HepG2 (cell line): Measurements from ENCODE around the gene DNAJC4. TPM values are rescaled to one million over a fixed set of nuclear protein-coding genes. Genes with fewer than 3 reads are reported as not detected.

Experiments used
- ATAC-seq: fragments of 200-7000 bp; cut with Tn5 transposase; 3 replicates; pipeline ENCODE4 v1.9.1; 2020; ENCODE audit warnings: mild to moderate bottlenecking, moderate library complexity
- BruUV-seq: library from RNA; stranded (reverse); fragments of 400-500 nt; replicated peaks from 2 replicates; lab custom pipeline; 2021; lab: Mats Ljungman, UMichigan
- CTCF ChIA-PET: fragments of 300-600 bp; formaldehyde crosslinking; extraction: SDS; loops from one replicate; lab custom pipeline; 2021; ENCODE audit warnings: low total read pairs, inconsistent platforms, low intra/inter-chr PET ratio; lab: Yijun Ruan, JAX
- POLR2A ChIA-PET: fragments of 350-600 bp; sonication (Branson Sonifier 250); formaldehyde crosslinking; loops from one replicate; lab custom pipeline; 2020; ENCODE audit warnings: antibody characterized with exemption, inconsistent platforms; lab: Yijun Ruan, JAX
- DNase-seq: peaks from one replicate; pipeline ENCODE4 v3.0.0-alpha.2; 2015; ENCODE audit warnings: low spot score
- FAIRE-seq: peaks from 3 replicates; lab custom pipeline; 2011; peaks lifted over from hg19 to GRCh38; lab: Jason Lieb, UNC
- H2AFZ ChIP-seq: one replicate; pipeline ENCODE4 v1.6.1; 2011; ENCODE audit warnings: low read length, inconsistent platforms
- H3K27ac ChIP-seq: fragments of 300-600 bp; 3 replicates; pipeline ENCODE4 v1.8.0; 2011; ENCODE audit warnings: mixed run types, mild to moderate bottlenecking, mixed read lengths, low read length, inconsistent platforms; ENCODE audit not compliant: insufficient read depth; ENCODE audit errors: extremely low read length
- H3K27me3 ChIP-seq, 2 experiments: fragments of 200-600 bp in 1 of 2; 2 replicates in 1 of 2; 3 replicates in 1 of 2; pipeline versions ENCODE4 v1.6.0 to v1.8.0; 2011; ENCODE audit warnings: low read length in 2 of 2, mild to moderate bottlenecking in 2 of 2, moderate library complexity in 2 of 2, inconsistent platforms in 1 of 2; ENCODE audit not compliant: insufficient read depth in 2 of 2, control insufficient read depth in 1 of 2
- H3K36me3 ChIP-seq, 2 experiments: fragments of 200-600 bp in 1 of 2; replicated peaks in 1 of 2; 2 replicates in 1 of 2; 3 replicates in 1 of 2; pipeline versions ENCODE4 v1.5.1 to v1.8.0; 2011; ENCODE audit warnings: low read length in 2 of 2, inconsistent platforms in 1 of 2; ENCODE audit not compliant: insufficient read depth in 2 of 2, control insufficient read depth in 1 of 2
- H3K4me1 ChIP-seq: 2 replicates; pipeline ENCODE4 v1.5.1; 2012; ENCODE audit warnings: low read length, inconsistent platforms; ENCODE audit not compliant: insufficient read depth
- H3K4me2 ChIP-seq: 2 replicates; pipeline ENCODE4 v1.6.0; 2011; ENCODE audit warnings: low read depth, low read length, inconsistent platforms
- H3K4me3 ChIP-seq, 3 experiments: fragments of 200-600 bp in 1 of 3; sonication (generic), shearing (Covaris generic) in 1 of 3; replicated peaks in 1 of 3; 2 replicates each; pipeline ENCODE4 v1.5.1; 2011 to 2016; ENCODE audit warnings: low read length in 3 of 3, inconsistent platforms in 2 of 3, low read depth in 2 of 3, mild to moderate bottlenecking in 2 of 3, control low read depth in 1 of 3, mixed read lengths in 1 of 3; ENCODE audit not compliant: insufficient read depth in 1 of 3
- H3K79me2 ChIP-seq: one replicate; pipeline ENCODE4 v1.6.1; 2011; ENCODE audit warnings: low read length, inconsistent platforms; ENCODE audit not compliant: insufficient read depth
- H3K9ac ChIP-seq: 2 replicates; pipeline ENCODE4 v1.6.0; 2011; ENCODE audit warnings: mild to moderate bottlenecking, low read depth, low read length, inconsistent platforms; ENCODE audit not compliant: insufficient read depth
- H3K9me3 ChIP-seq: 2 replicates; pipeline ENCODE4 v1.5.1; 2012; ENCODE audit warnings: mild to moderate bottlenecking, low read length
- H4K20me1 ChIP-seq: 2 replicates; pipeline ENCODE4 v1.6.0; 2011; ENCODE audit warnings: inconsistent platforms, mild to moderate bottlenecking, low read length, moderate library complexity; ENCODE audit not compliant: insufficient read depth
- DR1 ChIP-seq: sonication (generic); formaldehyde crosslinking; IDR thresholded peaks from 2 replicates; pipeline ENCODE4 v1.8.0; 2021; ENCODE audit warnings: mild to moderate bottlenecking, missing genetic modification reagents, inconsistent platforms
- ETV6 ChIP-seq: sonication (generic); formaldehyde crosslinking; conservative IDR thresholded peaks from 2 replicates; pipeline ENCODE4 v1.4.0; 2020; ENCODE audit warnings: missing genetic modification reagents
- PAWR ChIP-seq: sonication (generic); formaldehyde crosslinking; IDR thresholded peaks from 2 replicates; pipeline ENCODE4 v1.4.0; 2020; ENCODE audit warnings: missing genetic modification reagents, mild to moderate bottlenecking, borderline replicate concordance
- POLR2A ChIP-seq, 2 experiments: IDR thresholded peaks; 2 replicates each; pipeline ENCODE4 v1.6.1; 2011; ENCODE audit warnings: low read depth in 2 of 2, low read length in 2 of 2, mild to moderate bottlenecking in 1 of 2, moderate library complexity in 1 of 2; ENCODE audit not compliant: insufficient read depth in 1 of 2
- ZBTB21 ChIP-seq: sonication (generic); formaldehyde crosslinking; IDR thresholded peaks from 2 replicates; pipeline ENCODE4 v1.4.0; 2020; ENCODE audit warnings: missing genetic modification reagents
- ZNF207 ChIP-seq: fragments of 450-650 bp; IDR thresholded peaks from 2 replicates; pipeline ENCODE4 v1.6.1; 2016; ENCODE audit warnings: antibody characterized with exemption, borderline replicate concordance
- ZNF749 ChIP-seq: sonication (generic); formaldehyde crosslinking; IDR thresholded peaks from 2 replicates; pipeline ENCODE4 v1.8.0; 2022; ENCODE audit warnings: mild to moderate bottlenecking, missing genetic modification reagents, moderate library complexity, borderline replicate concordance
- ZNF780A ChIP-seq: sonication (generic); formaldehyde crosslinking; IDR thresholded peaks from 2 replicates; pipeline ENCODE4 v1.8.0; 2022; ENCODE audit warnings: mild to moderate bottlenecking, missing genetic modification reagents, moderate library complexity
- WGBS: methylation state at CpG from one replicate; pipeline ENCODE4 v1.1.6; 2017; ENCODE audit warnings: low lambda C conversion rate; 5-methylcytosine and 5-hydroxymethylcytosine counted together
- in situ Hi-C: cut with HindIII; loops from 2 replicates; pipeline ENCODE4 v1.10.0; 2017; ENCODE audit warnings: low pct_unique_long_range_greater_than_20kb; ENCODE audit not compliant: extremely low pct_ligation_motif_present
- intact Hi-C: fragments of 100-400 bp; cut with micrococcal nuclease; formaldehyde crosslinking; loops from one replicate; pipeline ENCODE4 v1.10.0; 2022; ENCODE audit not compliant: unreplicated experiment
- polyA plus RNA-seq, 8 experiments: library from polyadenylated mRNA; depleted of rRNA in 3 of 8; stranded (reverse) in 7 of 8; unstranded in 1 of 8; fragments of >200 nt; fragmentation: Illumina TruSeq in 4 of 8; extraction: Trizol in 4 of 8; gene quantifications; 2 replicates each; pipeline versions ENCODE4 v1.2.1 to v1.2.3, GENCODE V29; 2011 to 2016; ENCODE audit warnings: low read depth in 4 of 8, missing spikeins in 1 of 8, mixed read lengths in 1 of 8; ENCODE audit not compliant: insufficient read depth in 1 of 8
- total RNA-seq, 5 experiments: library from RNA; depleted of rRNA; stranded (reverse); fragments of >200 nt; fragmentation: Illumina TruSeq; extraction: Trizol; gene quantifications; 2 replicates each; pipeline ENCODE4 v1.2.3, GENCODE V29; 2016; ENCODE audit warnings: low read depth in 1 of 5
- TF ChIP-seq, protein P1 (sequence below): sonication (generic); formaldehyde crosslinking; IDR thresholded peaks from 2 replicates; pipeline ENCODE4 v1.4.0; 2020; ENCODE audit warnings: missing genetic modification reagents

DNAJC4 gene
- total and polyA plus RNA-seq, 2 of the 13 experiments (the other 11 are each of a cell fraction or from before 2014, with no cell fraction given) = 10.3 to 60.8 TPM

DNA sequence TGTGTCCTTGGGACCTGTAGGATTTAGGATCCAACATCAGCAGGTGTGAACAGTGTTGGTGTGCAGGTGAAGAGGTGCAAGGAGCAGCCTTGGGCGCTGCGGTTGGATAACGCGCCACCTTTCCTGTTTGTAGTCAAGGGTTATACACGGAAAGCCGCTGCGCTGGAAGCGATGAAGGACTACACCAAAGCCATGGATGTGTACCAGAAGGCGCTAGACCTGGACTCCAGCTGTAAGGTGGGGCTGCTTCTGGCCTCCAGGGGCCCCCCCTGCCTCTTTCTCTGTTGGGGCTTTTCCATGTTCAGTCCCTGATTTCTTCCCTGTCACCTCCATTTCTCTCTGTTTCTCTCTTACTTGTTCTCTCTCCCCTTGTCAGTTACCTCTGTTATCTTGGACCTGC, 27.4 kb upstream of the DNAJC4 start (continued):
- no peak for TF ChIP-seq ZBTB21

DNA sequence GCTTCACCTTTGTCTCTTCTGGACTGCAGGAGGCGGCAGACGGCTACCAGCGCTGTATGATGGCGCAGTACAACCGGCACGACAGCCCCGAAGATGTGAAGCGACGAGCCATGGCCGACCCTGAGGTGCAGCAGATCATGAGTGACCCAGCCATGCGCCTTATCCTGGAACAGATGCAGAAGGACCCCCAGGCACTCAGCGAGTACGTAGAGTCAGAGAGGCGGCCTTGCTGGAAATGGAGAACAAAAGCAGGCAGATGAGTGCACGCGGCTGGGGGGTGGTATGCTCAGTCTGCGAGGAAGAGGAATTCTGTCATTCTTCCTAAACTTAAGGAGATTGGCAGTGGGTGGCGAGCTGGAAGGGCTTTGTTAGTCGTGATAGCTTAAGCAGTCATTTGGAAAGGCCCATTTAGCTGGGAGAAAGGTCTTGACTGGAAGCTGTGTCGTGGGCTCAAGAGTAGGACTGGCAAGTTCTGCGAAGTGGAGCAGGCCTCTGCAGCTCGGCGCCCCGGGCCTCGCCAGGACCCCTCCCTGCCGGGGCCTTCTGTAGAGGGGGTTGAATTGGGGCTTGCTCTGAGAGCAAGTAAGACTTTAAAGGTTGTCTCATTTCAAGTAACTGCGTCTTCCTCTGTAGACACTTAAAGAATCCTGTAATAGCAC, 26.8 kb upstream of the DNAJC4 start:
- no peak overlapping the region for H2AFZ ChIP-seq
- H3K4me1 ChIP-seq = peaks cover 17% of the 10 kb centered on the region
- no peaks in the 10 kb centered on the region for H3K9me3 ChIP-seq
- POLR2A ChIA-PET = interaction anchor here (1.6 to 3.8 kb wide), 3 partner anchors 18 to 38 kb away, joined by 5 to 18 read pairs (median 6); partner anchors contain the start of genes FKBP2, NUDT22, STIP1 and TRPT1
- no peaks in the 10 kb centered on the region for H3K79me2 ChIP-seq
- H3K27me3 ChIP-seq = no peaks in the 10 kb centered on the region
- H3K27ac ChIP-seq = no peak overlapping the region
- H3K4me3 ChIP-seq = no peak overlapping the region
- no peak for TF ChIP-seq ETV6 (CRISPR knock-in tag)
- no peak for TF ChIP-seq DR1 (CRISPR knock-in tag)
- TF ChIP-seq POLR2A (IDR thresholded peaks at IDR 0.05; ENCODE audit: insufficient read depth in 1 of 2, low read depth in 2 of 2, low read length in 2 of 2) = 0 out of 4 replicates have a peak, but pooled peaks of 1 of the 2 experiments have one; percentile 8
- intact Hi-C loops = no loop called here
- ATAC-seq (no peak), DNase-seq (no peak), FAIRE-seq (no peak)
- CTCF ChIA-PET = interaction anchor here (1.7 kb wide), 1 partner anchor 101 kb away, joined by 7 read pairs; no protein-coding TSS in a partner anchor
- BruUV-seq = no TSS peak
- 0 out of 2 replicates have a peak, but pooled peaks cover 2% of the 10 kb centered on the region for H4K20me1 ChIP-seq
- H3K36me3 ChIP-seq = peaks cover 36 to 47% of the 10 kb centered on the region in 2 experiments
- WGBS = 98% methylated on average over 27 of the region's 27 CpGs
- in situ Hi-C loops = no loop called here
- H3K9ac ChIP-seq = no peak overlapping the region
- H3K4me2 ChIP-seq = no peak overlapping the region

DNA sequence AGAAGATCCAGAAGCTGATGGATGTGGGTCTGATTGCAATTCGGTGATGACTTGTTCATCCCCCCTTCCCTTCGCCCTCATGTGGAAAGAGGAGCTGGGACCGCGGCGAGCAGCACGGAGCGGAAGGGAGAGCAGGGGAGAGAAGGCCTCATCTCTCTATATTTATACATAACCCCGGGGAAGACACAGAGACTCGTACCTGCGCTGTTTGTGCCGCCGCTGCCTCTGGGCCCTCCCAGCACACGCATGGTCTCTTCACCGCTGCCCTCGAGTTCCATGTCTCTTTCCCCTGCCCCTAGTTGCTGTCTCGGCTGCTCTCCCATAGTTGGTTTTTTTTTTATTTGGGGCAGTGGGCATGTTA, 26.3 kb upstream of the DNAJC4 start:
- Histone ChIP-seq H3K4me1 (peaks cover 17% of the 10 kb centered on the region), H3K79me2 (no peaks in the 10 kb centered on the region), H3K36me3 (peaks cover 36 to 45% of the 10 kb centered on the region in 2 experiments), H3K4me3 (no peak overlapping the region), H4K20me1 (0 out of 2 replicates have a peak, but pooled peaks cover 2% of the 10 kb centered on the region), H3K4me2 (no peak overlapping the region), H3K9ac (no peak overlapping the region), H3K27ac (no peak overlapping the region), H2AFZ (no peak overlapping the region), H3K9me3 (no peaks in the 10 kb centered on the region), H3K27me3 (no peaks in the 10 kb centered on the region)
- TSS peak; percentile 57 for BruUV-seq
- ATAC-seq = no peak
- DNase-seq = no peak
- WGBS = 98% methylated on average over 16 of the region's 16 CpGs
- in situ Hi-C loops (no loop called here), intact Hi-C loops (no loop called here)
- no peak for FAIRE-seq
- POLR2A ChIA-PET = interaction anchor here (0.8 to 3.8 kb wide), 10 partner anchors 13 to 128 kb away, joined by 3 to 18 read pairs (median 5); partner anchors contain the start of genes CATSPERZ, FKBP2, NUDT22 and STIP1
- CTCF ChIA-PET = interaction anchor here (1.3 to 1.7 kb wide), 2 partner anchors 97 to 100 kb away, joined by 6 to 7 read pairs; partner anchors contain the start of gene CATSPERZ
- TF ChIP-seq ZNF749 (no peak), ZNF207 (no peak), ZNF780A (CRISPR knock-in tag) (no peak), PAWR (CRISPR knock-in tag) (no peak)
- TF ChIP-seq, protein P1, sequence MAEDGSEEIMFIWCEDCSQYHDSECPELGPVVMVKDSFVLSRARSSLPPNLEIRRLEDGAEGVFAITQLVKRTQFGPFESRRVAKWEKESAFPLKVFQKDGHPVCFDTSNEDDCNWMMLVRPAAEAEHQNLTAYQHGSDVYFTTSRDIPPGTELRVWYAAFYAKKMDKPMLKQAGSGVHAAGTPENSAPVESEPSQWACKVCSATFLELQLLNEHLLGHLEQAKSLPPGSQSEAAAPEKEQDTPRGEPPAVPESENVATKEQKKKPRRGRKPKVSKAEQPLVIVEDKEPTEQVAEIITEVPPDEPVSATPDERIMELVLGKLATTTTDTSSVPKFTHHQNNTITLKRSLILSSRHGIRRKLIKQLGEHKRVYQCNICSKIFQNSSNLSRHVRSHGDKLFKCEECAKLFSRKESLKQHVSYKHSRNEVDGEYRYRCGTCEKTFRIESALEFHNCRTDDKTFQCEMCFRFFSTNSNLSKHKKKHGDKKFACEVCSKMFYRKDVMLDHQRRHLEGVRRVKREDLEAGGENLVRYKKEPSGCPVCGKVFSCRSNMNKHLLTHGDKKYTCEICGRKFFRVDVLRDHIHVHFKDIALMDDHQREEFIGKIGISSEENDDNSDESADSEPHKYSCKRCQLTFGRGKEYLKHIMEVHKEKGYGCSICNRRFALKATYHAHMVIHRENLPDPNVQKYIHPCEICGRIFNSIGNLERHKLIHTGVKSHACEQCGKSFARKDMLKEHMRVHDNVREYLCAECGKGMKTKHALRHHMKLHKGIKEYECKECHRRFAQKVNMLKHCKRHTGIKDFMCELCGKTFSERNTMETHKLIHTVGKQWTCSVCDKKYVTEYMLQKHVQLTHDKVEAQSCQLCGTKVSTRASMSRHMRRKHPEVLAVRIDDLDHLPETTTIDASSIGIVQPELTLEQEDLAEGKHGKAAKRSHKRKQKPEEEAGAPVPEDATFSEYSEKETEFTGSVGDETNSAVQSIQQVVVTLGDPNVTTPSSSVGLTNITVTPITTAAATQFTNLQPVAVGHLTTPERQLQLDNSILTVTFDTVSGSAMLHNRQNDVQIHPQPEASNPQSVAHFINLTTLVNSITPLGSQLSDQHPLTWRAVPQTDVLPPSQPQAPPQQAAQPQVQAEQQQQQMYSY = no peak
